Measurements from ENCODE around the gene ILF3. TPM values are rescaled to one million over a fixed set of nuclear protein-coding genes. Genes with fewer than 3 reads are reported as not detected.

The ILF3 gene
- total and polyA plus RNA-seq, 2 of the 13 experiments (the other 11 are each of a cell fraction or from before 2014, with no cell fraction given), result 120 to 173 TPM

DNA sequence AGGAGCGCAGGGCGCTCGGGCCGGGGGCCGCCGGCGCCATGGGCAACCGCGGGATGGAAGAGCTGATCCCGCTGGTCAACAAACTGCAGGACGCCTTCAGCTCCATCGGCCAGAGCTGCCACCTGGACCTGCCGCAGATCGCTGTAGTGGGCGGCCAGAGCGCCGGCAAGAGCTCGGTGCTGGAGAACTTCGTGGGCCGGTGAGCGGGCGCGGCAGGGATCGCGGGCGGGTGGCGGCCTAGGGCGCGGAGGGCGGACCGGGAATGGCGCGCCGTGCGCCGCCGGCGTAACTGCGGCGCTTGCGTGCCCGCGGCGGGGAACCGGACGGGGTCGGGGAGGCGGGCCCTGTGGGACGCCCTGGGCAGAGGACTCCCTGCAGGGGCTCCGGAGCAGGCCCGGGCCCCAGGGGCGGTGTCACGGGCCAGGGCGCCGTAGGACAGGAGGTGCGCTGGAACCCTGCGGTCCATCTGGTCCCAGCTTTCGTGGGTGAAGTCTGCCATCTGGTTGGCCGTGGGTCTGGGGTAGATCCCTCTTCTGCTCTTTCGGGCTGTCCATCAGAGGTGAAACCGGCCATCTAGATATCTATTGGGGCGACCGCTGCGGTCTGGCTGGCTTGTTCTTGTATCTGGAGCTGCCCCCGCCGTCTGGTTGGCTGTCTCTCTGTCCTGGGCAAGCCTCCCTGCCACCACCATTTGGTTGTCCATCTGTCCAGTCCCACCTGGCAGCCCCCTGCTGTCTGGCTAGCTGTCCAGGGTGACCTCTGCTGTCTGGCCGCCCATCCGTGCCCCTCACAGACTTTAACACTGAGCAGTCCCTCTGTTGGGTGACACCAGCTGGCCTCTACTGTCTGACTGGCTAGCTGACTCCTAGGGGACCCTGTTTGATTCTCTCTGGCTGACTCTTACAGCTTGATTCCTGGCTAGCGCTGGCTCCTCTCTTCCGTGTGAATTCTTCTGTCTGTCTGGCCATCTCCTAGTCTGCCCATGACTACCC lies 64.4 kb downstream of the ILF3 start (continued):
- TF ChIP-seq, protein P1, sequence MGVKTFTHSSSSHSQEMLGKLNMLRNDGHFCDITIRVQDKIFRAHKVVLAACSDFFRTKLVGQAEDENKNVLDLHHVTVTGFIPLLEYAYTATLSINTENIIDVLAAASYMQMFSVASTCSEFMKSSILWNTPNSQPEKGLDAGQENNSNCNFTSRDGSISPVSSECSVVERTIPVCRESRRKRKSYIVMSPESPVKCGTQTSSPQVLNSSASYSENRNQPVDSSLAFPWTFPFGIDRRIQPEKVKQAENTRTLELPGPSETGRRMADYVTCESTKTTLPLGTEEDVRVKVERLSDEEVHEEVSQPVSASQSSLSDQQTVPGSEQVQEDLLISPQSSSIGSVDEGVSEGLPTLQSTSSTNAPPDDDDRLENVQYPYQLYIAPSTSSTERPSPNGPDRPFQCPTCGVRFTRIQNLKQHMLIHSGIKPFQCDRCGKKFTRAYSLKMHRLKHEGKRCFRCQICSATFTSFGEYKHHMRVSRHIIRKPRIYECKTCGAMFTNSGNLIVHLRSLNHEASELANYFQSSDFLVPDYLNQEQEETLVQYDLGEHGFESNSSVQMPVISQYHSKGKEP (CRISPR knock-in tag; IDR thresholded peaks at IDR 0.05), result 0 out of 2 replicates have a peak, but pooled peaks have one; percentile 26
- TF ChIP-seq, protein P2, sequence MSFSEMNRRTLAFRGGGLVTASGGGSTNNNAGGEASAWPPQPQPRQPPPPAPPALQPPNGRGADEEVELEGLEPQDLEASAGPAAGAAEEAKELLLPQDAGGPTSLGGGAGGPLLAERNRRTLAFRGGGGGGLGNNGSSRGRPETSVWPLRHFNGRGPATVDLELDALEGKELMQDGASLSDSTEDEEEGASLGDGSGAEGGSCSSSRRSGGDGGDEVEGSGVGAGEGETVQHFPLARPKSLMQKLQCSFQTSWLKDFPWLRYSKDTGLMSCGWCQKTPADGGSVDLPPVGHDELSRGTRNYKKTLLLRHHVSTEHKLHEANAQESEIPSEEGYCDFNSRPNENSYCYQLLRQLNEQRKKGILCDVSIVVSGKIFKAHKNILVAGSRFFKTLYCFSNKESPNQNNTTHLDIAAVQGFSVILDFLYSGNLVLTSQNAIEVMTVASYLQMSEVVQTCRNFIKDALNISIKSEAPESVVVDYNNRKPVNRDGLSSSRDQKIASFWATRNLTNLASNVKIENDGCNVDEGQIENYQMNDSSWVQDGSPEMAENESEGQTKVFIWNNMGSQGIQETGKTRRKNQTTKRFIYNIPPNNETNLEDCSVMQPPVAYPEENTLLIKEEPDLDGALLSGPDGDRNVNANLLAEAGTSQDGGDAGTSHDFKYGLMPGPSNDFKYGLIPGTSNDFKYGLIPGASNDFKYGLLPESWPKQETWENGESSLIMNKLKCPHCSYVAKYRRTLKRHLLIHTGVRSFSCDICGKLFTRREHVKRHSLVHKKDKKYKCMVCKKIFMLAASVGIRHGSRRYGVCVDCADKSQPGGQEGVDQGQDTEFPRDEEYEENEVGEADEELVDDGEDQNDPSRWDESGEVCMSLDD (CRISPR knock-in tag; IDR thresholded peaks at IDR 0.05; ENCODE audit: borderline replicate concordance), result no peak
- TF ChIP-seq GLI4 (CRISPR knock-in tag; IDR thresholded peaks at IDR 0.05; ENCODE audit: borderline replicate concordance) (no peak; the same call in 1 of the 2 replicates), CCAR2 (optimal IDR thresholded peaks at IDR 0.05; ENCODE audit: low read depth, low read length) (no peak), GPN1 (CRISPR knock-in tag; IDR thresholded peaks at IDR 0.05; ENCODE audit: borderline replicate concordance) (no peak), SNRNP70 (IDR thresholded peaks at IDR 0.05; ENCODE audit: low read depth, low read length) (no peak), RFX3 (CRISPR knock-in tag; IDR thresholded peaks at IDR 0.05) (no peak), ZSCAN9 (CRISPR knock-in tag; IDR thresholded peaks at IDR 0.05; ENCODE audit: borderline replicate concordance) (no peak), ZNF782 (CRISPR knock-in tag; IDR thresholded peaks at IDR 0.05; ENCODE audit: borderline replicate concordance) (no peak; the same call in 1 of the 2 replicates), ZNF431 (CRISPR knock-in tag; IDR thresholded peaks at IDR 0.05; ENCODE audit: borderline replicate concordance, low read depth) (no peak), SYNCRIP (IDR thresholded peaks at IDR 0.05; ENCODE audit: insufficient read depth, low read depth, low read length) (no peak), ZBTB20 (CRISPR knock-in tag; IDR thresholded peaks at IDR 0.05; ENCODE audit: borderline replicate concordance, low read depth) (no peak), MYC (CRISPR knock-in tag; IDR thresholded peaks at IDR 0.05; ENCODE audit: borderline replicate concordance) (peak; percentile 31; the same call in 1 of the 2 replicates), FIP1L1 (IDR thresholded peaks at IDR 0.05; ENCODE audit: borderline replicate concordance, insufficient read depth, low read depth, low read length) (no peak)
- TF ChIP-seq, protein P3, sequence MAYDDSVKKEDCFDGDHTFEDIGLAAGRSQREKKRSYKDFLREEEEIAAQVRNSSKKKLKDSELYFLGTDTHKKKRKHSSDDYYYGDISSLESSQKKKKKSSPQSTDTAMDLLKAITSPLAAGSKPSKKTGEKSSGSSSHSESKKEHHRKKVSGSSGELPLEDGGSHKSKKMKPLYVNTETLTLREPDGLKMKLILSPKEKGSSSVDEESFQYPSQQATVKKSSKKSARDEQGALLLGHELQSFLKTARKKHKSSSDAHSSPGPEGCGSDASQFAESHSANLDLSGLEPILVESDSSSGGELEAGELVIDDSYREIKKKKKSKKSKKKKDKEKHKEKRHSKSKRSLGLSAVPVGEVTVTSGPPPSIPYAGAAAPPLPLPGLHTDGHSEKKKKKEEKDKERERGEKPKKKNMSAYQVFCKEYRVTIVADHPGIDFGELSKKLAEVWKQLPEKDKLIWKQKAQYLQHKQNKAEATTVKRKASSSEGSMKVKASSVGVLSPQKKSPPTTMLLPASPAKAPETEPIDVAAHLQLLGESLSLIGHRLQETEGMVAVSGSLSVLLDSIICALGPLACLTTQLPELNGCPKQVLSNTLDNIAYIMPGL (CRISPR knock-in tag; IDR thresholded peaks at IDR 0.05; ENCODE audit: borderline replicate concordance in 1 of 2, low read depth in 1 of 2), result peak in 1 of 2 experiments; percentile 47; a peak in 2 of 4 replicates
- TF ChIP-seq, protein P4, sequence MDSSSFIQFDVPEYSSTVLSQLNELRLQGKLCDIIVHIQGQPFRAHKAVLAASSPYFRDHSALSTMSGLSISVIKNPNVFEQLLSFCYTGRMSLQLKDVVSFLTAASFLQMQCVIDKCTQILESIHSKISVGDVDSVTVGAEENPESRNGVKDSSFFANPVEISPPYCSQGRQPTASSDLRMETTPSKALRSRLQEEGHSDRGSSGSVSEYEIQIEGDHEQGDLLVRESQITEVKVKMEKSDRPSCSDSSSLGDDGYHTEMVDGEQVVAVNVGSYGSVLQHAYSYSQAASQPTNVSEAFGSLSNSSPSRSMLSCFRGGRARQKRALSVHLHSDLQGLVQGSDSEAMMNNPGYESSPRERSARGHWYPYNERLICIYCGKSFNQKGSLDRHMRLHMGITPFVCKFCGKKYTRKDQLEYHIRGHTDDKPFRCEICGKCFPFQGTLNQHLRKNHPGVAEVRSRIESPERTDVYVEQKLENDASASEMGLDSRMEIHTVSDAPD (CRISPR knock-in tag; IDR thresholded peaks at IDR 0.05), result no peak
- TF ChIP-seq, protein P5, sequence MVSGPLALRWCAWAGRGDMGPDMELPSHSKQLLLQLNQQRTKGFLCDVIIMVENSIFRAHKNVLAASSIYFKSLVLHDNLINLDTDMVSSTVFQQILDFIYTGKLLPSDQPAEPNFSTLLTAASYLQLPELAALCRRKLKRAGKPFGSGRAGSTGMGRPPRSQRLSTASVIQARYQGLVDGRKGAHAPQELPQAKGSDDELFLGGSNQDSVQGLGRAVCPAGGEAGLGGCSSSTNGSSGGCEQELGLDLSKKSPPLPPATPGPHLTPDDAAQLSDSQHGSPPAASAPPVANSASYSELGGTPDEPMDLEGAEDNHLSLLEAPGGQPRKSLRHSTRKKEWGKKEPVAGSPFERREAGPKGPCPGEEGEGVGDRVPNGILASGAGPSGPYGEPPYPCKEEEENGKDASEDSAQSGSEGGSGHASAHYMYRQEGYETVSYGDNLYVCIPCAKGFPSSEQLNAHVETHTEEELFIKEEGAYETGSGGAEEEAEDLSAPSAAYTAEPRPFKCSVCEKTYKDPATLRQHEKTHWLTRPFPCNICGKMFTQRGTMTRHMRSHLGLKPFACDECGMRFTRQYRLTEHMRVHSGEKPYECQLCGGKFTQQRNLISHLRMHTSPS (CRISPR knock-in tag; IDR thresholded peaks at IDR 0.05; ENCODE audit: low read depth), result no peak

Data from HepG2 (cell line).